K562 (cell line): ENCODE measurements around the gene EPHB4.

Source experiments
- DPF2 ChIP-seq: fragments of 450-650 bp; IDR thresholded peaks from 2 replicates; pipeline ENCODE4 v1.6.1; 2016
- KLF13 ChIP-seq: fragments of 450-650 bp; IDR thresholded peaks from 2 replicates; pipeline ENCODE4 v1.6.1; 2016; ENCODE audit warnings: missing genetic modification characterization, low read depth, mild to moderate bottlenecking, missing compliant biosample characterization, moderate library complexity, borderline replicate concordance
- MXI1 ChIP-seq: IDR thresholded peaks from 2 replicates; pipeline ENCODE4 v1.6.1; 2011; ENCODE audit warnings: low read depth, mild to moderate bottlenecking, improper control_type of control experiment, low read length
- POLR2A ChIP-seq: fragments of 450-650 bp; conservative IDR thresholded peaks from 2 replicates; pipeline ENCODE4 v1.6.1; 2016
- PTTG1 ChIP-seq: fragments of 450-650 bp; IDR thresholded peaks from 2 replicates; pipeline ENCODE4 v1.6.1; 2016; ENCODE audit warnings: low read depth, mild to moderate bottlenecking, missing genetic modification characterization, missing compliant biosample characterization
- TAL1 ChIP-seq: fragments of 450-650 bp; IDR thresholded peaks from 2 replicates; pipeline ENCODE4 v1.6.1; 2016; ENCODE audit warnings: mild to moderate bottlenecking
- ZNF780A ChIP-seq: fragments of 250-450 bp; sonication (Bioruptor Pico); IDR thresholded peaks from 2 replicates; pipeline ENCODE4 v1.5.0; 2021; ENCODE audit warnings: mild to moderate bottlenecking
- TF ChIP-seq, protein P1 (sequence below): sonication (generic); formaldehyde crosslinking; IDR thresholded peaks from 2 replicates; pipeline ENCODE4 v1.8.1; 2023; ENCODE audit warnings: mild to moderate bottlenecking, missing genetic modification reagents

DNA sequence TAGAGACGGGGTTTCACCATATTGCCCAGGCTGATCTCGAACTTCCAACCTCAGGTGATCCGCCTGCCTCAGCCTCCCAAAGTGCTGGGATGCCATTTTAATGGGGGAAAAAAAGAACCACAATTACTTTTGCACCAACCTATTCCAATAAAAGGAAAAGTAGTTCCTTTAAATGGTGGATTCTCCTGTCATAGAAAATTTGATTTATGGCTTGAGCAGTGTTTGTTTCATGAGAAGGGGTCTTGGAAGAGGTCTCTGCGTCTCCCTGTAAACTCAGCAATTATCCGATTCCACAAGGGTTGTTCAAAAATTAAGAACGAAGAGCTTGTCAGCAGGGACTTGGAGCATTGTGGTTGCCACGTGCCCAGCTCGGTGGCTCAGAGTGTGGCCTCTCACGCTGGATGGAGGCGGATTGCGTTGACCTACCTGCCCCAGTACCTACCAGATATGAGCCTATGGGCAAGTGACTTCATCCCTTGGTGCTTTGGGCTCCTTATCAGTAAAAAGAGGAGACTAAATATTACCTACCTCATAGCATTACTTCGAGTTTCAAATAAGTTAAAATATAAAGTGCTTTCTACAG is 37.0 kb upstream of the EPHB4 start:
- TF ChIP-seq, protein P1, sequence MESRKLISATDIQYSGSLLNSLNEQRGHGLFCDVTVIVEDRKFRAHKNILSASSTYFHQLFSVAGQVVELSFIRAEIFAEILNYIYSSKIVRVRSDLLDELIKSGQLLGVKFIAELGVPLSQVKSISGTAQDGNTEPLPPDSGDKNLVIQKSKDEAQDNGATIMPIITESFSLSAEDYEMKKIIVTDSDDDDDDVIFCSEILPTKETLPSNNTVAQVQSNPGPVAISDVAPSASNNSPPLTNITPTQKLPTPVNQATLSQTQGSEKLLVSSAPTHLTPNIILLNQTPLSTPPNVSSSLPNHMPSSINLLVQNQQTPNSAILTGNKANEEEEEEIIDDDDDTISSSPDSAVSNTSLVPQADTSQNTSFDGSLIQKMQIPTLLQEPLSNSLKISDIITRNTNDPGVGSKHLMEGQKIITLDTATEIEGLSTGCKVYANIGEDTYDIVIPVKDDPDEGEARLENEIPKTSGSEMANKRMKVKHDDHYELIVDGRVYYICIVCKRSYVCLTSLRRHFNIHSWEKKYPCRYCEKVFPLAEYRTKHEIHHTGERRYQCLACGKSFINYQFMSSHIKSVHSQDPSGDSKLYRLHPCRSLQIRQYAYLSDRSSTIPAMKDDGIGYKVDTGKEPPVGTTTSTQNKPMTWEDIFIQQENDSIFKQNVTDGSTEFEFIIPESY = no peak
- no peak for TF ChIP-seq POLR2A
- no peak for TF ChIP-seq DPF2
- no peak for TF ChIP-seq MXI1
- no peak for TF ChIP-seq KLF13 (tag)
- no peak for TF ChIP-seq PTTG1 (tag)
- TF ChIP-seq TAL1 = no peak
- TF ChIP-seq ZNF780A (CRISPR knock-in tag) = no peak
